GM18520 (cell line): ENCODE measurements around the gene CAMK2N1.
"Not testable (repeated sequence)": the region's sequence is repeated elsewhere in the genome, so short reads cannot be mapped to it uniquely, and the experiment has no call there.

Source experiments
- ATAC-seq: cut with Tn5 transposase; IDR thresholded peaks from one replicate; pipeline ENCODE4 v1.9.1; 2021; ENCODE audit not compliant: unreplicated experiment

Gene CAMK2N1

DNA sequence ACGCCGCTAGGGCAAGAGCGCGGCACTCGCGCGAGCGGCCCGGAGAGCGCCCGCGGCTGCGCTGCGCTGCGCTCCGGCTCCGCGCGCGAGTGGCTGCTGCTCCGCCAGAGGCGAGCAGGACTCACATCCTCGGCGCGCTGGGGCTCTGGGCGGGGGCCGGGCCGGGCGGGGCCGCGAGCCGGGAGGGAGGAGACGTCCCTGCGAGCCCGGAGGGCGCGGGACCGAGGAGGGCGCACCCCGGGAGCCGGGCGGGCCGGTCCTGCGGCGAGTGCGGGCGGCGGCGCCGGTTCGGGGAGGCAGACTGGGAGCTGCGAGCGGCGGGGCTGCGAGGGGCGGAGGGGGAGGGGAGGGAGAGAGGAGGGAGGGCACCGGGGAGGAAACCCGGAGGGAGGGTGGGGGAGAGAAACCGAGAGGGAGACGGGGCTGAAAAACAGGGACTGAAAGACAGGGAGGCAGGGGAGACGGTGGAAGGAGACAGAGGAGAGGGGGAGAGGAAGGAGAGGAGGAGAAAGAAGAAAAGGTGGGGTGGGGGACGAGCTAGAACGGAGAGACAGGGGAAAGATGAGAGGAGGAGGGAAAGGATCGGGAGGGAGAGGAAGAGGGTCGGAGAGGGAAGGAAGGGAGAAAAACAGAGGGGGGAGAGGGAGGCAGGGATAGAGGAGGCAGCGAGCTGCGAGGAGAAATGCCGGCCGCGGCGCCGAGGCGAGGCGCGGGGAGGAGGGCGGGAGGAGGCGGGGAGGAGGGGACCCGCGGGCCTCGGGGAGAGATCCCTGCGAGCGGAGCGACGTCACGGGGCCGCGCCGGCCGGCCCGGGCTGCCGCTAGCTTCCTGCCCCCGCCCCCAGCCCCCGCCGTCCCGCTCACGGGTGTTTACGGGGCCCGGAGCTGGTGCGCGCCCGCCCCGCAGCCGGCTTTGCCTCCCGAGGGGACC is at the start of gene CAMK2N1:
CAMK2N1 (minus strand) TSS at position 684 of the 930 bp plus-strand sequence. CDS start 831 bp downstream, outside the sequence.
- no peak for ATAC-seq

DNA sequence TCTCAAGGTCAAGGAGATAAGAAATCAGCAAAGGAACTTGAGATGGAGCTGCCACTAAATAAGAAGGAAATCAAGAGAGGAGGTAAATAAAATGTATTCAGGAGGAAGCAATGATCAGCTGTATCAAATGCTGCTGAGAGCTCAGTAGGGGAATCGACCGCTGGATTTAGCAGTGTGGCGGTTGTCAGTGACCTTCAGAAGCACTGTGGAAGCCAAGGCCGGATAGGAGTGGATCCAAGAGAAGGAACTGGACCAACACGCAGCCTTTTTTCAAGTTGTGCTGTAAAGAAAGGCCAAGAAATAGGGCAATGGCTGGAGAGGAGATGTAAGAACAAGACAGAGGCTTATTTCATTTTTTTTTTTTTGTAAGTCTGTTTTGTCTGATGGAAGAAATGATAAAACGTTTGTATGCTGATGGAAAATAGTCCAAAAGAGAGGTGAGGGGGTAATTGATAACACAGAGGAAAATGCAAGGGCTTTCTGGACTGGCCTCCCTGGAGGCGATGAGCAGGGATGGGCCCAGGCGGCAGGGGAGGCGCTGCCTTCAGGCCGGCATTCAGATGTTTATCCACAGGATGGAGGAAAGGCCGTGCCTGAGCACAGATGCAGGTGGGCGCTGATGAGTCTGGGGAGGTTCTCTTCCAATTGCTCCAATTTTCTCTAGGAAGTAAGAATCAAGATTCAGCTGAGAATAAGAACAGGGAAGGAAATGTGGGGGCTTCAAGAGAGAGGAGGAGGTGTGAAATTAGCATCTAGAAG is 48.8 kb upstream of the CAMK2N1 start:
- no peak for ATAC-seq

DNA sequence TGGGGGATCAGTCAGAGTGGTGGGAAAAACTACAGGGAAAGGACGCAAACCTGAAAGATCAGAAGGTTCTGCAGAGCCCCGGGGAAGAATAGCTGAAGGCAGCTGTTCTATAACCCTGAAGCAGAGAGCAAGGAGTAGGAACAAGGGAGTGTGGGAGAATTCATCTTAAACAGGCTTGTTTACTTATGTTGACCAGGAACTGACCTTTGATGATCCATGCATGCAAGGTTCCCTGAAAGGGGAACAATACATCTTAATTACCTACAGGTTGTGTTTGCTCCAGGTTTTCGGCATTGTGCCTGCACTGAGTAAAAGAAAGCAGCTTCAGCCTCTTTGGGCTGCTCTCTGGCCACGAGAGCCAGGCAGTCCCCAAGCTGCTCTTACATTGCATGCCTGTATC is 47.6 kb upstream of the CAMK2N1 start:
- ATAC-seq = no peak

DNA sequence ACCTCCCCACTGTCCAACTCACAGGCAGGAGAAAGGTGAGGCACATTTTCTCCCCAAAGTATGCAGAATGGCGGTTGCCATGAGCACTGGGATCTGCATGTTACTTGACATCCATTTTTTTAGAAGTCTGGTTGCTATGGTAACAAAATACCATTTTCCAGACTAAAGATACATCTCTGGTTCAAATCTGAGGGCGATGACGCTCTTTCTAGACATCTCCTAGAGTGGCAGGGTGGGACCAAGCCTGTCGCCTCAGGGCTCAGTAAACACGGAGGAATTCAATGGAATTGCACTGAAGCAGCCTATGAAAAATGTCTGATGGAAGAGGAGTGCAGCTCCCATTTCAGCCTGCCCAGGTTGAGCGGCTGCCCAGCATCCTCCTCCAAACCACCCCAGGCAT is 44.9 kb upstream of the CAMK2N1 start:
- no peak for ATAC-seq

DNA sequence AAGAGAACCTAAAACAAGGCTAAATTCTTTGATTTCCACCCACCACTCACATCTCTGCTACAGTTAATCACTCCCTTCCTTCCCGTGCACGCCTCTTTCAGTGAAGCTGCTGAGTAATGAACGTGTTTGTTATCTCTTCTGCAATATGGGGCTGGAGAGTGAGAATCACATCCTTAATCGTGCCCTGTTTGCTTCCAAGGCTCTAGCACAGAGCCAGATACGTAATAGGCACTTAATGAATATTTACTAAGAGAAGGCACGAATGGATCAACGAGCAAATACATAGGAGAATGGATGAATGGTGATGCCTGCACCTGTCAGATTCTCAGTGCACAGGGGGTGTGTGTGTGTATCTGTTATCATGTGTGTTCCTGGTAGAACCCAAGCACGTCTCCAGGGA is 44.3 kb upstream of the CAMK2N1 start:
- ATAC-seq = no peak

DNA sequence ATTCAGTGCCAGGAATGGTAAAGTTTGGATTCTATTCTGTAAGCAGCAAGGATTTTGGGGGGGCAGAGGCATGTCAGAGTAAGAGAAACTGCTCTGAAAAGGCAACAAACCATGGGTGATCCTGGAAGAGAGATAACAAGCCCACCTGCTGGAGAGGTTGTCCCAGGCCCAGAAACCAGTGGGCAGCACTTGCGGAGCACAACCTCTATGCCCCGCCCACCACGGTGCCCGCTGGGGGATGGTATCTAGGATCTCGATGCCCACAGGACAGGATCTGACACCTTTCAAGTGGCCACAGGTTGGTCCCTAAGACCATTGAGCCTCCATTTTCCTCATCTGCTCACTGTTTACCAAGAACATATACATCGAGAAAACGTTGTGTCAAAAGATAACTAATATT is 42.2 kb upstream of the CAMK2N1 start:
- ATAC-seq = no peak

DNA sequence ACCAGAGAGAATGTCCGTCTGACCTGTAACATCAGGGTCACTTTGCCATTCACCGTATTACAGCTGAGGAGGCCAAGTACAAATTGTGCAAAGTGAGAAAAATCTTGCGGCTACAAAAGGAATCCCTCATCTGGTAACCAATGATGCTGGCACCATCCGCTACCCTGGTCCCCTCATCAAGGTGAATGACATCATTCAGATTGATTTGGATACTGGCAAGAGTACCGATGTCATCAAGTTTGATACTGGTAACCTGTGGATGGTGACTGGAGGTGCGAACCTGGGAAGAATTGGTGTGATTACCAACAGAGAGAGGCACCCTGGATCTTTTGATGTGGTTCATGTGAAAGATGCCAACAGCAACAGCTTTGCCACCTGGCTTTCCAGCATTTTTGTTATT is 40.3 kb upstream of the CAMK2N1 start:
- no peak for ATAC-seq

DNA sequence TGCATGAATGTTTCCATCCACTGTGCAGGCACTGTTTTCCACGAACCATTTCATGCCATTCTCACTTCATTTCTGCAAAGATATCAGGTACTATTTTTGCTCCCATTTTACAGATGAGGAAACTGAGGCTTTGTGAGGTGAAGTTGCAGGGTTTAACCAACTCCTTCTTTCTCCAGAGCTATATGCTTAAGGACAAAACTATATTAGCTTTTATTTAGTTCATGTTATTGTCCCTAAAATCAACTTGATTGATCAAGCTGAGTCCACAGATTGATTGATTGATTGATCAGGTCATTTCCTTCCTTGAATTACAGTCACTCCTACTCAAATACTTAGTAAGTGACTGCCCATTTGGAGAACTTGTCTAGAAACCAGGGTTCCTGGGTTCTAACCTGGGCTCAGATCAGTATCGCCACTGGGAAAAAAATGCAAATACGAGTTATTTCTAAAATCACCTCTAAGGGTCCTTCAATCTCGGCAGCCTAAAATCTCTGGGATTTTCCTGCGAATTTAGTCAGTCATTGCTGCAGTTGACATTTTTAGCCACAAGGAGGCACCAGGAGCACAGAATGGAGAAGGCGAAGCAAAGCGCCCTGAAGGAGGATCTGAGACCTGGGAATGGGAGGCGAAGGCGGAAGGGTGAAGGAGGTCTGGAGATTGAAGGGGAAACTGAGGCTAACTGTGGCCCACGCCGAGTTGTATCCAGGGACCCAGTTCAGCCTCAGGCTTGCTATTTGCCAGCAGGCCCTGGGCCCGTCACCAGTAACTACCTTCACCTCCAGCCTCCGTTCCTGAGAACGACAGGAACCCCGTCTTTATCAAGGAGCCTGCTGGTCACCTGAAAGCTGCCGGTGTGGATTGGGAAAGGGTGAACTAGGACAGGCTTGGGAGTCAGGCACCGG is 36.2 kb upstream of the CAMK2N1 start:
- no peak for ATAC-seq

DNA sequence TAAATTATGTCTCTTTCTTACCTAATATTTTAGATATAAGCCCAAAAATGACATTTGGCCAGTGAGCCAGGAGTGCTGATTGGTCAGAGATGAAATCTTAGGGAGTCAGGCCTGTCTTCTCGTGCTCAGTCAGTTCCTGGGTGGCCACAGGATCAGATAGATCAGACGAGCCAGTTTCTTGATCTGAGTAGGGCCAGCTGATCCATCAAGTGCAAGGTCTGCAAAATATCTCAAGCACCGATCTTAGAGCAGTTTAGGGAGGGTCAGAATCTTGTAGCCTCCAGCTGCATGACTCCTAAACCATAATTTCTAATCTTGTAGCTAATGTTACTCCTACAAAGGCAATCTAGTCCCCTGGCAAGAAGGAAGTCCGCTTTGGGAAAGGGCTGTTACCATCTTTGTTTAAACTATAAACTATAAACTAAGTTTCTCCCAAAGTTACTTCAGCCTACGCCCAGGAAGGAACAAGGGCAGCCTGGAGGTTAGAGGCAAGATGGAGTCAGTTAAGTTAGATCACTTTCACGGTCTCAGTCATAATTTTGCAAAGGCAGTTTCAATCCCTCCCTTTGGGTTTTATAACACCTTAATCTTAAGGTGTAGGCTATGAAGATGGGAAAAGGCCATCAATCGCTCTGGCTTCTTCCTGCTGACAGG is 33.7 kb upstream of the CAMK2N1 start:
- not testable (repeated sequence) for ATAC-seq

DNA sequence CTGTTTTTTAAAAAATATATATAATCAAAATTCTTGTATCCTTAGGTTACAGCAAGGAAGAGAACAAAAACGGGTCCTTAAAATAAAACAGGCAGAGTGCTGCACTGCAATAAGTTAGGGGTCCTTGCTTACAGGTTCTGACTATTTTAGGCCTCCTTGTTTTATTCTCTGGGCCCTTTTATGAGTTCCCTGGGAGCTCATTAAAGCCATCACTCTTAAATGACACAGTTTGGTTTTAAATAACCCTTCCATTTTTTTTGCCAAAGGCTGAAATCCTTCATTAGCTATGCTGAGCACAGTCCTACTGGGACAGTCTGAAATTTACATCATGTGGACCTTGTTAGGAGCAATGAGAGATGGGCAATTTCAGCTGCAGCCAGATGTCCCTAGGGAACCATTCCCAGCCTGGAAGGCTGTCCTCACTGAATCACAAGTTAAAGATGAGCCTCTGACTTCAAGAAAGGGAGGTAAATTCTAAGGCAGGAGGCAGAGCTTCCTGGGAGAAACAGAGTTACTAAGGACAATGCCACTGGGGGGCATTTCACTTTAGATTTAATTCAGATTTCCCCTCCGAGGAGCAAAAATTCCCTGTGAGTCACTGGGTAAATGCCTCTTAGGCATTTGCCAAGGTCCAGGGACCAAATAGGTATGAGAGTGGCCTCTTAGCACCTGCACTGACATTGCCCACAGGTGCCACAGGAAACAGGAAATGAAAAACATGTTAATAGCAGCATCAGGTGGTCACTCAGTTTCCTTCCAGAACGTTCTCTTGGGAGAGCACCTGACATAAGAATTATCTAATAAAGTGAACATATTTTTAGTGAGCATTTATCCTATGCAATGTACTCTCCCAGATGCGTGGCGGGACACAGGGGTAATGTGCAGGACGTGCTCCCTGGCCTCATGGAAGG is 25.8 kb upstream of the CAMK2N1 start:
- ATAC-seq = no peak

DNA sequence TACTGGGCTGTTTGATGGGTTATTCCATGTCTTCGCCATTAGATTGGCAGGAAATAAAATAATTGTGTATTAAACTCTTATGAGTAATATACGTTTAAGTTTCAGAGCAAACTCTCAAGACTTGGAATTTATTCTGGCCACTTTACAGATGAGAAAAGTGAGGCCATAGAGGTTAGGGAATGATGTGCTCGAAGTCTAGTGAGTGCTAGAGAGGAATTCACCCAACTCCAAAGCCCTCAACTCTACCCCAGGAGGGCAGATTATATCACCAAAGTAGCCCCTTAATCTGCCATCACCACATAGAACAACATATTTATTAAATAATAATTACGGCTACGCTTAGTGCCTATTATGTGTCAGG is 22.4 kb upstream of the CAMK2N1 start:
- no peak for ATAC-seq

DNA sequence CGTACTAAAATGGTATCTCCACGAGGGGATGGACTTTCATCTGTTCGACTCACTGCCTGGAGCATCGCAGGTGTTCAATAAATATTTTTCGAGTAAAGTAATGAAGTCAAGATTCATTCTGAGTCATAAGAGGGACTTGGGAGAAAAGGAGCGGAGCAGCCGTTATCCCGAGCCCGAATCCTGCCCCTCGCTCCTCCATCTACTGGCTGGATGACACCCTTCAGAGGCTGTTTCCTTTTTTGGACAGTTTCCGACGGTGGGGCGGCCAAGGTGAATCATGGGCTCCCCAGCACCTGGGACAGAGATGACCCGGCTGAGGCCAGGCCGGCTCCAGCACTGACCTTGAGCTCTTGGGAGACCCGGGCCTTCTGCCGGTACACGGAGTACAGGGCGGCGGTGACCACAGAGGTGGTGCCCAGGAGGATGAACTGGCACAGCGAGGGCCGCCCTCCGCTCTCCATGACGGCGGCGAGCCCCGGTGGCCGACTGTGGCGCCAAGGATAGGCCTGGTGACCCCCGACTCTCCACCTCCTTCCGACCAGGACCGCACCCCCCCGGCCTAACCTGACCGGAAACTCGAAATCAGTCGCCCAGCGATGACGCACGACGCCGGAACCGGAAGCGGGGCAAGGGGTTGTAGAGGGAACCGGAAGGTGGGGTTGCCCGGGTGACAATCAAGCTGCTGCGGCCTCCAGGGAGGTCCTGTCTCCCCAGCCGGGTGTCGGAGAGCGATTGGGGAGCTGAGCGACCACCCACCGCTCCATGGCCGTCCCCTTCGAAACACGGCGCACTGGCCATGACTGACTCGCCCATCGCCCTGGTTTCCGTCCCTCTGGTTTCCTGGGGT is 21.8 kb upstream of the CAMK2N1 start, which contains the start of gene MUL1:
MUL1 (minus strand) TSS at position 588 of the 847 bp plus-strand sequence; CDS start at position 461, 127 bp downstream.
- peak; percentile 47 for ATAC-seq

DNA sequence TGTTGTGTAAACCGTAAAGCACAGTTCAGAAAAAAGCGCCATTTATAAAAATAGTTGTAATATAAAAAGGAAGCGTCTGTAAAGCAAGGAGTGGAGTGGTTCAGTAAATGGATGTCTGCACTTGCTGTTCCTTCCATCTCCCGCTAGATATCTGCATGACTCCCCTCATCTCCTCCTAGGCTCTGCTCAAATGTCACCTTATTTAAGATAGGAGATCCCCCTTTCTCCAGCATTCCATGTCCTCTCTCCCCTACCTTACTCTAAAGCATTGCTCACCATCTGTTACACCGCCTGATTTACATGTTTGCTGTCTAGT is 21.2 kb upstream of the CAMK2N1 start:
- ATAC-seq = peak; percentile 14

DNA sequence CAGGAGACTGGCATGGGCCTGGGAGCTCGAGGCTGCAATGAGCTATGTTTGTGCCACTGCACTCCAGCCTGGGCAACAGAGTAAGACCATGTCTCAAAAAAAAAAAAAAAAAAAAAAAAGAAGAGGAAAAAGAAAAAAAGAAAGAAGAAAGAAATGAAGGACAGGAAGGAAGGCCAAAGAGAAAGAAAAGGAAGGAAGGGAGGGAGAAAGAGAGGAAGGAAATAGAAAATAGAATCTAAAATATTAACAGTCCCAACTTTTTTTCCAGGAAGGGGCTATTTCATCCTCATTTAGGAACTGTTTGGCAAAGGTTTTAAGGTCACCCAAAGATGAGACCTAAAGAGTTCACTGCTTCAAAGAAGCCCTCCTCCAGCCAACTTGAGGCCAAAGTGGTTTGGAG is 19.5 kb upstream of the CAMK2N1 start:
- no peak for ATAC-seq

DNA sequence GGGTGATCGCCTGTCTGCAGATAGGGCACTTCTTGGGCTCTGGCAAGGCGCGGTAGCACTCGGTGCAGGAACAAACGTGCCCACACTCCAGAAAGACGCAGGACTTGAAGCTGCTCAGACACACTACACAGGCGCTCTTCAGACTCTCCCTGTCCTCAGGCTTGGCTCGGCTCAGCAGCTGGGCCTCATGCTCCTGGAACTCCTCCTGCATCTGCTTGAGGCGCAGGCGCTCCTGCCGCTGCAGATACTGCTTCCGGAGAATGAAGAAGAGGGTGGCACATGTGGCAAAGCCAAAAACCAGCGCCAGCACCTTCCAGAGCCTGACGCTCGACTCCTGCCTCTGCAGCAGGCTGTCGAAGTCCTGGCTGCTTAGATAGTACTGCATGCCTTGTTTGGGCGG is 14.7 kb upstream of the CAMK2N1 start:
- no peak for ATAC-seq

DNA sequence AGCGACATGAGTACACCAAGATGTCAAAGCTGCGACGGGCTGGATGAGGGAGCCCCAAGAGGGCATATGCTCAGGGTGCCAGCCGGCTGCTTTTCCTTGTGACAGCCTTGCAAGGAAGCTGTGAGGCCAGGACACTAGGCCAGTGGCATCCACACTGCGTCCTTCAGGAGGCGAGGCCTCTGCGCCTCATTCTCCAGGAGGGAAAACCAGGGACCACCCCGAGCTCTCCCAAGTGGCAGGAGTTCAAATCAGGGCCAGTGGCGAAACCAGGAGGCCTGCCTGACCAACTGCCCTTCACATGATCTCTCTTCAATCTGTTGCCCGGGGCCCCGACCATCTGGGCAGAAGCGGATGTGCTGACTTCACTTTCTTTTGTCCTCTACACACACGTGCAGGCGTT is 13.7 kb upstream of the CAMK2N1 start:
- no peak for ATAC-seq

DNA sequence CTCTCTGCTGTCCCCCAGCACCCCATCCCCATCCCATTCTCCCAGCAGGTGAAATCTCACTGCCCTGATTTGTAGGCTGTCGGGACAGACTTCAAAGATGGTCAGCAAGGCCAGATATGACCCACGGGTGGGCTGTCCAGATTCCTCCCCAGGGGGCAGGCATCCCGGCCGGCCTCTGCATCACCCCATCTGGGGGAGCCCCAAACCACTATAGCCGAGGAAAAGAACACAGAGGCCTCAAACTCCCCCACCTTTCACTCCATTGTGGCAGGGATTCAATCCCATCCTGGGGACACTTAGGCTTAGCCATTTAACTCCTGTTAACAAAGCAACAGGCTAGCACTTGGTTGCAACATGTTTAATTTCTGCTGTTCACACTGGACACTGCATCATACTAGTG is 13.1 kb upstream of the CAMK2N1 start:
- no peak for ATAC-seq

DNA sequence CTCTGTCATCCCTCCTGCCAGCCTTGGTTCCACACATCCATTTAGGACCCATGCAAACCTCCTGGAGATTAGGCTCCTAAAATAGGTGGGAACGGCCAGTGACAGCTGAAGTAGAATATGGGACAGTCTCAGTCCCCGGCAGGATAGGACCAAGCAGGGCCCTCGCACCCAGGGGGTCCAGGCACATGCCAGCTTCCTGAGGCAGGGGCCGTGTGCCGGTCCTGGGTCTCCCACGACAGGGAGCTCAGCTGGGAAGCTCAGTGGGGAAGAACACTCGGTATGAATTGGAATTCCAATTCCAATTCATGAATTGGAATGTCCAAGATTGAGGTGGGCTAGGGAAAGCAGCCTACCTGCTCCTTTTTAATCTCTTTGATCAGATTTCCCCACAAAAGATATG is 12.1 kb upstream of the CAMK2N1 start:
- ATAC-seq = no peak

DNA sequence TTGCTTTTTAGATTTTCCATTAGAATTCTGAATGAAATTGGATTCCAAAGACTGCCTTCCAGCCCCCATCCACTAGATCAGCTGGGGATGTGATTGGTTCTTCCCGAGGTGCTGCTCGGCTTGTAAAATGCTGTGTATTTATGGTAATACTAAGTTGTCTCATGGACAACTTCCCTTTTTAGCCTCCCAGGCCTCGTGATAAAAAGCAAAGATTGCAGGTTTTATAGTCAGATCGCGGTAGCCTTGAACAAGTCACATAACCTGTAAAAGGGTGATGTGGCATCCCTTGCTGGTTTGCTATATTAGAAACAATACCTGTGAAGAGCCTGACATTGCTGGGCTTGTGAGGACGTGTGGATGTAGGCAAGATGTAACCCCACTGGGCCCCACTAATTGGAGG is 11.5 kb upstream of the CAMK2N1 start:
- no peak for ATAC-seq
